ENCODE measurements around the gene CALN1. TPM values are rescaled to one million over a fixed set of nuclear protein-coding genes. Genes with fewer than 3 reads are reported as not detected.

The CALN1 gene
- total RNA-seq, 4 donors from 2014 or later = under 0.01 to 0.06 TPM; not detected in 2

GRCh38 chr7:71857338-71857737 is 554.8 kb downstream of the CALN1 start:
- H3K9me3 ChIP-seq = no peaks in the 10 kb centered on the region
- H3K4me3 ChIP-seq = no peak overlapping the region
- no peak for DNase-seq (ENCODE audit: extremely low spot score)
- 63% methylated on average over 6 of the region's 6 CpGs for WGBS
- intact Hi-C loops (cut with DNase I) = no loop called here
- peaks cover 0 to 12% (median 0%) of the 10 kb centered on the region in 4 donors for H3K27me3 ChIP-seq
- TF ChIP-seq POLR2AphosphoS5 (IDR thresholded peaks at IDR 0.05) = no peak
- no peak for TF ChIP-seq POLR2A (IDR thresholded peaks at IDR 0.05; ENCODE audit: low read depth)
- TF ChIP-seq, protein P1, sequence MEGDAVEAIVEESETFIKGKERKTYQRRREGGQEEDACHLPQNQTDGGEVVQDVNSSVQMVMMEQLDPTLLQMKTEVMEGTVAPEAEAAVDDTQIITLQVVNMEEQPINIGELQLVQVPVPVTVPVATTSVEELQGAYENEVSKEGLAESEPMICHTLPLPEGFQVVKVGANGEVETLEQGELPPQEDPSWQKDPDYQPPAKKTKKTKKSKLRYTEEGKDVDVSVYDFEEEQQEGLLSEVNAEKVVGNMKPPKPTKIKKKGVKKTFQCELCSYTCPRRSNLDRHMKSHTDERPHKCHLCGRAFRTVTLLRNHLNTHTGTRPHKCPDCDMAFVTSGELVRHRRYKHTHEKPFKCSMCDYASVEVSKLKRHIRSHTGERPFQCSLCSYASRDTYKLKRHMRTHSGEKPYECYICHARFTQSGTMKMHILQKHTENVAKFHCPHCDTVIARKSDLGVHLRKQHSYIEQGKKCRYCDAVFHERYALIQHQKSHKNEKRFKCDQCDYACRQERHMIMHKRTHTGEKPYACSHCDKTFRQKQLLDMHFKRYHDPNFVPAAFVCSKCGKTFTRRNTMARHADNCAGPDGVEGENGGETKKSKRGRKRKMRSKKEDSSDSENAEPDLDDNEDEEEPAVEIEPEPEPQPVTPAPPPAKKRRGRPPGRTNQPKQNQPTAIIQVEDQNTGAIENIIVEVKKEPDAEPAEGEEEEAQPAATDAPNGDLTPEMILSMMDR (IDR thresholded peaks at IDR 0.05) = no peak
- TF ChIP-seq EP300 (IDR thresholded peaks at IDR 0.05) = no peak
- no peaks in the 10 kb centered on the region for H3K36me3 ChIP-seq
- no peaks in the 10 kb centered on the region for H3K4me1 ChIP-seq
- H3K27ac ChIP-seq (replicated peaks in 1 of 4) = no peak overlapping the region

- no peak for DNase-seq (ENCODE audit: extremely low spot score)
- Histone ChIP-seq H3K27ac (replicated peaks in 1 of 4) (no peak overlapping the region), H3K27me3 (peaks cover 0 to 24% (median 0%) of the 10 kb centered on the region in 4 donors), H3K9me3 (no peaks in the 10 kb centered on the region), H3K4me1 (no peaks in the 10 kb centered on the region), H3K4me3 (no peak overlapping the region), H3K36me3 (no peaks in the 10 kb centered on the region)
- WGBS = 50% methylated on average over 11 of the region's 12 CpGs
- intact Hi-C loops (cut with DNase I) = no loop called here
- TF ChIP-seq, protein P1 (IDR thresholded peaks at IDR 0.05) = no peak
- no peak for TF ChIP-seq POLR2AphosphoS5 (IDR thresholded peaks at IDR 0.05)
- TF ChIP-seq EP300 (IDR thresholded peaks at IDR 0.05) = no peak
- no peak for TF ChIP-seq POLR2A (IDR thresholded peaks at IDR 0.05; ENCODE audit: low read depth)
These were observed 557.4 kb downstream of the CALN1 start for GRCh38 chr7:71854546-71855397.

DNA sequence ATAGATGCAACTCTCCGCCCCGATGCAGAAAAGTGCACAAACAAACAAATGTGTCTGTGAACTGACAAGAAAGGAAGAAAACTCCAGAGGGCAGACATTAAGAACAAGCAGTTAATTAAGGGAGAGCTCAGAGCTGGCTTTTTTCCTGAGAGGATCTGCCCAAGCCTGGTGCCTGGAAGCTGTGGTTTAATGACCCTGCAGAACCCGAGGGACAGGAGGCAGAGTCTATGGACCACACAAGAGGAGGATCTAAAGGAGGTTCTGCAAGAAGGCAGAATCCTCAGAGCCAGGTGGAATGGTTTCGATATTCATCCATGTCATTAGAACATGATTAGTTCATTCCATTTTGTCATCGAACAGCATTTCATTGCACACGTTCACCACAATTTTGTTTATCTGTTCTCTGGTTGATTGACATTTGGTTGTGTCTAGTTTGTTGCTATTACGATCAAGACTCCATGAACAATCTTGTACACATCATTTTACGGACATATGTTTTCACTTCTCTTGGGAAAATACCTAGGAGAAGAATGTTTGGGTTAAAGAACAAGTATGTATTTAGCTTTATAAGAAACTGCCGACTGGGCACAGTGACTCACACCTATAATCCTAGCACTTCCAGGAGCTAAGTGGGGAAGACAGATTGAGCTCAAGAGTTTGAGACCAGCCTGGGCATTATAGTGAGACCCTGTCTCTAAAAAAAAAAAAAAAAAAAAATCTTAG is 560.2 kb downstream of the CALN1 start:
- 58% methylated on average over 9 of the region's 9 CpGs for WGBS
- Histone ChIP-seq H3K27me3 (peaks cover 0 to 26% (median 0%) of the 10 kb centered on the region in 4 donors), H3K36me3 (no peaks in the 10 kb centered on the region), H3K27ac (replicated peaks in 1 of 4) (no peak overlapping the region), H3K4me1 (no peaks in the 10 kb centered on the region), H3K9me3 (peaks cover 0 to 4% (median 0%) of the 10 kb centered on the region in 4 donors), H3K4me3 (no peak overlapping the region)
- intact Hi-C loops (cut with DNase I) = no loop called here
- no peak for TF ChIP-seq POLR2A (IDR thresholded peaks at IDR 0.05; ENCODE audit: low read depth)
- TF ChIP-seq EP300 (IDR thresholded peaks at IDR 0.05) = no peak
- no peak for TF ChIP-seq POLR2AphosphoS5 (IDR thresholded peaks at IDR 0.05)
- TF ChIP-seq, protein P1 (IDR thresholded peaks at IDR 0.05) = no peak
- DNase-seq (ENCODE audit: extremely low spot score) = no peak

DNA sequence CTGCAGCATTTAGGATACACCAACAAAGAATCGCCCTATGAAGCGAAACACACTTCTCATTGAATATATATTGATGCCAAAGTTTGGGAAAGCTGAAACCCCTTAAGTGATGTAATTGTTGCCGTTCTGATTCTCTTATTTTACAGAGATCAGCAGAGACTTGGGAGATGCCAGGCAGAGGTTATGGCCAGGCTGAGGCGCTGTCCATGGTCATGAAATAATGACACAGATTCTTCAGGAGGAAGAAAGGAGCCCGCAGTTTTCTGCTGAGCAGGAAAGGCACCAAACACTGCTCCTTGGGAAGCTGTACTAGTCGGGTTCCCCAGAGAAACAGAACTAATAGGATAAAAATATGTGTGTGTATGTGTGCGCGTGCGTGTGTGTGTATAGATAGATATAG is 566.0 kb downstream of the CALN1 start:
- WGBS = 67% methylated on average over 9 of the region's 9 CpGs
- peaks cover 0 to 15% (median 0%) of the 10 kb centered on the region in 4 donors for H3K27me3 ChIP-seq
- H3K27ac ChIP-seq (replicated peaks in 1 of 4) = no peak overlapping the region
- H3K9me3 ChIP-seq = peaks cover 0 to 4% (median 0%) of the 10 kb centered on the region in 4 donors
- no peaks in the 10 kb centered on the region for H3K4me1 ChIP-seq
- intact Hi-C loops (cut with DNase I) = no loop called here
- H3K4me3 ChIP-seq = no peak overlapping the region
- DNase-seq (ENCODE audit: extremely low spot score) = no peak
- H3K36me3 ChIP-seq = no peaks in the 10 kb centered on the region
- TF ChIP-seq POLR2A (IDR thresholded peaks at IDR 0.05; ENCODE audit: low read depth) (no peak), EP300 (IDR thresholded peaks at IDR 0.05) (no peak), POLR2AphosphoS5 (IDR thresholded peaks at IDR 0.05) (no peak)
- TF ChIP-seq, protein P1 (IDR thresholded peaks at IDR 0.05) = no peak
